SK-N-SH (cell line): ENCODE results near the gene SNX24. TPM values are rescaled to one million over a fixed set of nuclear protein-coding genes. Genes with fewer than 3 reads are reported as not detected.

Source experiments
- CTCF ChIA-PET: fragments of 300-600, 350-600 bp; formaldehyde crosslinking; extraction: SDS; loops from one replicate; lab custom pipeline; 2021; lab: Yijun Ruan, JAX
- POLR2A ChIA-PET: fragments of 350-600 bp; sonication (Branson Sonifier 250); formaldehyde crosslinking; extraction: SDS; loops from one replicate; lab custom pipeline; 2020; ENCODE audit warnings: antibody characterized with exemption, inconsistent platforms; lab: Yijun Ruan, JAX
- DNase-seq: peaks from one replicate; pipeline ENCODE4 v3.0.0; 2012
- H2AFZ ChIP-seq: fragments of 200-600 bp; sonication (generic); 2 replicates; pipeline ENCODE4 v1.8.1; 2016; ENCODE audit warnings: antibody characterized with exemption, mild to moderate bottlenecking, low read depth
- H3F3A ChIP-seq: fragments of 200-600 bp; sonication (generic); replicated peaks from 2 replicates; pipeline ENCODE3; 2016; ENCODE audit warnings: antibody characterized with exemption, mild to moderate bottlenecking; ENCODE audit not compliant: insufficient read depth
- H3K27ac ChIP-seq, 2 experiments: fragments of 200-500 bp in 1 of 2; fragments of 200-600 bp in 1 of 2; sonication (Bioruptor generic) in 1 of 2; sonication (generic), shearing (Covaris generic) in 1 of 2; 2 replicates each; pipeline versions ENCODE4 v1.5.1 to v1.6.1; 2014 to 2016; ENCODE audit warnings: low read depth in 2 of 2, inconsistent platforms in 1 of 2, low read length in 1 of 2, mild to moderate bottlenecking in 1 of 2, mixed read lengths in 1 of 2
- H3K27me3 ChIP-seq: fragments of 200-600 bp; sonication (generic), shearing (Covaris generic); 2 replicates; pipeline ENCODE4 v1.6.1; 2016; ENCODE audit warnings: mixed run types; ENCODE audit not compliant: insufficient read depth
- H3K36me3 ChIP-seq, 2 experiments: fragments of 200-500 bp in 1 of 2; fragments of 200-600 bp in 1 of 2; sonication (Bioruptor generic) in 1 of 2; sonication (generic) in 1 of 2; replicated peaks in 1 of 2; 2 replicates each; pipeline versions ENCODE3 to v1.5.1; 2014 to 2016; ENCODE audit warnings: low read length in 1 of 2, mild to moderate bottlenecking in 1 of 2; ENCODE audit not compliant: insufficient read depth in 2 of 2, control insufficient read depth in 1 of 2
- H3K4me1 ChIP-seq, 2 experiments: fragments of 200-500 bp in 1 of 2; fragments of 200-600 bp in 1 of 2; sonication (Bioruptor generic) in 1 of 2; sonication (generic), shearing (Covaris generic) in 1 of 2; 2 replicates each; pipeline versions ENCODE4 v1.5.1 to v1.6.1; 2014 to 2016; ENCODE audit warnings: low read depth in 1 of 2, low read length in 1 of 2, mixed run types in 1 of 2; ENCODE audit not compliant: insufficient read depth in 2 of 2, control insufficient read depth in 1 of 2
- H3K4me2 ChIP-seq: fragments of 200-600 bp; sonication (generic), shearing (Covaris generic); 2 replicates; pipeline ENCODE4 v1.6.1; 2017; ENCODE audit warnings: mixed run types
- H3K4me3 ChIP-seq, 2 experiments: fragments of 200-500 bp in 1 of 2; fragments of 200-600 bp in 1 of 2; sonication (Bioruptor generic) in 1 of 2; sonication (generic), shearing (Covaris generic) in 1 of 2; 2 replicates each; pipeline versions ENCODE4 v1.5.1 to v1.8.1; 2014 to 2016; ENCODE audit warnings: low read depth in 2 of 2, inconsistent platforms in 1 of 2, low read length in 1 of 2, mild to moderate bottlenecking in 1 of 2, mixed read lengths in 1 of 2, moderate library complexity in 1 of 2
- H3K79me2 ChIP-seq: fragments of 200-600 bp; sonication (generic); 2 replicates; pipeline ENCODE4 v1.8.1; 2017; ENCODE audit warnings: mild to moderate bottlenecking; ENCODE audit not compliant: insufficient read depth
- H3K9ac ChIP-seq: fragments of 200-600 bp; sonication (generic); 2 replicates; pipeline ENCODE4 v1.6.1; 2017; ENCODE audit warnings: mixed run types
- H3K9me2 ChIP-seq: fragments of 200-600 bp; sonication (generic); 2 replicates; pipeline ENCODE4 v1.6.1; 2017; ENCODE audit warnings: mixed run types
- H3K9me3 ChIP-seq: fragments of 200-600 bp; sonication (generic); 2 replicates; pipeline ENCODE4 v1.6.1; 2017; ENCODE audit warnings: mixed run types, mild to moderate bottlenecking, moderate library complexity
- H4K20me1 ChIP-seq: fragments of 200-600 bp; sonication (generic); 2 replicates; pipeline ENCODE4 v1.6.1; 2017; ENCODE audit warnings: mild to moderate bottlenecking, mixed run types; ENCODE audit not compliant: insufficient read depth
- CHD2 ChIP-seq: fragments of 150-350 bp; IDR thresholded peaks from 2 replicates; pipeline ENCODE4 v1.6.1; 2018; ENCODE audit warnings: low read length; ENCODE audit not compliant: partially characterized antibody
- EP300 ChIP-seq, 2 experiments: IDR thresholded peaks; 2 replicates each; pipeline versions ENCODE4 v1.4.0 to v1.6.1; 2012; ENCODE audit warnings: borderline replicate concordance in 1 of 2, low read depth in 1 of 2, low read length in 1 of 2
- FOSL2 ChIP-seq: IDR thresholded peaks from 2 replicates; pipeline ENCODE4 v1.4.0; 2012; ENCODE audit warnings: low read depth, mild to moderate bottlenecking, moderate library complexity, borderline replicate concordance
- FOXJ3 ChIP-seq: sonication (generic); formaldehyde crosslinking; IDR thresholded peaks from 2 replicates; pipeline ENCODE4 v1.5.1; 2020; ENCODE audit warnings: mild to moderate bottlenecking, missing genetic modification reagents
- FOXM1 ChIP-seq: IDR thresholded peaks from 2 replicates; pipeline ENCODE4 v1.4.0; 2012; ENCODE audit warnings: low read depth, mild to moderate bottlenecking
- GABPA ChIP-seq: IDR thresholded peaks from 2 replicates; pipeline ENCODE4 v1.4.0; 2012; ENCODE audit warnings: low read depth, mild to moderate bottlenecking
- GATA2 ChIP-seq: sonication (generic); formaldehyde crosslinking; IDR thresholded peaks from 2 replicates; pipeline ENCODE4 v1.5.0; 2020; ENCODE audit warnings: mild to moderate bottlenecking, missing genetic modification reagents
- JUND ChIP-seq: IDR thresholded peaks from 2 replicates; pipeline ENCODE4 v1.4.0; 2012
- MEF2A ChIP-seq: IDR thresholded peaks from 2 replicates; pipeline ENCODE4 v1.4.0; 2012; ENCODE audit warnings: low read depth, borderline replicate concordance
- MXI1 ChIP-seq: IDR thresholded peaks from 2 replicates; pipeline ENCODE4 v1.6.1; 2012; ENCODE audit warnings: mild to moderate bottlenecking, low read depth, low read length, improper control_type of control experiment
- NFIC ChIP-seq: IDR thresholded peaks from 2 replicates; pipeline ENCODE4 v1.4.0; 2012; ENCODE audit warnings: borderline replicate concordance
- RAD21 ChIP-seq: IDR thresholded peaks from 2 replicates; pipeline ENCODE4 v1.6.1; 2012; ENCODE audit warnings: mild to moderate bottlenecking, low read length
- SIN3A ChIP-seq: IDR thresholded peaks from 2 replicates; pipeline ENCODE4 v1.6.1; 2012; ENCODE audit warnings: low read depth, mild to moderate bottlenecking, low read length, moderate library complexity, borderline replicate concordance
- SMC3 ChIP-seq: IDR thresholded peaks from 2 replicates; pipeline ENCODE4 v1.6.1; 2012; ENCODE audit warnings: low read depth, low read length, improper control_type of control experiment
- YY1 ChIP-seq: IDR thresholded peaks from 2 replicates; pipeline ENCODE4 v1.4.0; 2012; ENCODE audit warnings: low read depth, mild to moderate bottlenecking
- WGBS: methylation state at CpG from one replicate; pipeline ENCODE4 v1.1.6; 2017; ENCODE audit warnings: low lambda C conversion rate; 5-methylcytosine and 5-hydroxymethylcytosine counted together
- polyA plus RNA-seq, 3 experiments: library from polyadenylated mRNA; depleted of rRNA; stranded (reverse); fragments of >200 nt; gene quantifications; 2 replicates each; pipeline ENCODE4 v1.2.3, GENCODE V29; 2012
- TF ChIP-seq, protein P1 (sequence below): IDR thresholded peaks from 2 replicates; pipeline ENCODE4 v1.4.0; 2012; ENCODE audit warnings: low read depth
- TF ChIP-seq, protein P2 (sequence below): IDR thresholded peaks from 2 replicates; pipeline ENCODE4; 2012
- TF ChIP-seq, protein P3 (sequence below): fragments of 150-350 bp; IDR thresholded peaks from 2 replicates; pipeline ENCODE4 v1.6.1; 2017; ENCODE audit warnings: antibody characterized with exemption, low read length, low read depth, borderline replicate concordance
- TF ChIP-seq, protein P4 (sequence below): IDR thresholded peaks from 2 replicates; pipeline ENCODE4 v1.4.0; 2012; ENCODE audit warnings: low read depth, borderline replicate concordance
- TF ChIP-seq, protein P5 (sequence below): fragments of 200-600 bp; sonication (generic); IDR thresholded peaks from 2 replicates; pipeline ENCODE4 v1.6.1; 2017; ENCODE audit warnings: antibody characterized with exemption, mild to moderate bottlenecking, moderate library complexity

Gene SNX24
- polyA plus RNA-seq, 1 of the 3 experiments (the other 2 are of a cell fraction) = 8.2 TPM

DNA sequence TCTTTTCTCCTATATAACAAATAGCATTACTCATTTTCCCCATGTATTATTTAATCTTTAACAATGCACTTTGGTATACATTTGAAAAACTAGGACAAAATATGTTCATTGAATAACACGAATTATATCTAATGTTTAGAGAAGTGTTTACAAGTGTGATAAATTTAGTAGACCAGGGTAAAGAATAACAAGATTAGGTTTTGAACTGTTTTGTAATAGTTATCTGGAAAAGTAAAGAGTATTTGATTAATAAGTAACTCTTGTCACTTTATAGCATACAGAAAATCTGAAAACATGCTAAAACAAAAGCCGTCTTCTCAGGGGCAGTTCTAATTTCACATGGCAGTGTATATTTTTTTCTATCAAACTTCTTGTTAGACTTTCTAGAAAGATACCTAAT, 132.7 kb downstream of the SNX24 start:
- no peak overlapping the region for H3K4me2 ChIP-seq
- no peak overlapping the region for H3K4me3 ChIP-seq
- CTCF ChIA-PET = interaction anchor here (0.6 kb wide), 1 partner anchor 11 kb away, joined by 3 read pairs; no protein-coding TSS in a partner anchor

DNA sequence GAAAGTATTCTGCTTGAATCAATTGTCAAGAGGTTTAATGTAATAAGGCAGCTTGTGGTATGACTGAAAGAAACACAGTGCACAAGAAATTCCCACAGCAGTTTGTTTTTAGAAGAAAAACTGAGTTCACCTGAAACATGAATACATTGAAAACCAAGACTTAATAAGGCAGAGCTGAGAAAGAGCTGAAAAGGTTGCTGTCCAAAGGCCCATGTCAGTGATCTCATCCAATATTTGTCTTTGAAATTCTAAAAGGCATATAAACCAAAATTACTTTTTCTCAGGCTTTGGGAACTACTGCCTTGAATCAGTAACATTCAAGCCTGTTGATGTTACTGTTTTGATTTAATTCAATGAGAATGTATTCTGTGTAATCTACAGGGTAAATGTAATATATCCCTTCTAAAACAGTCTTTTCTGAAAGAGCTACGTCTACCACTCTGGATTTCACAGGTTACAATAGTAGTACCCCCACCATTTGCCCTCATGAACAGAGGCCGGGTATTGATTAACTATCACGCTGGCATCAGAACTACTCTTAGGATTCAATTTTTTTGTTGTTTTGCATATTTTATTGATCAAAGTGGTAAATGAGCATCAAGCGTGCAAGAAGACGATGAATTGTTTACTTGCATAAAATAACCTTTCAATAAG, 133.4 kb downstream of the SNX24 start:
- DNase-seq = no peak
- no peaks in the 10 kb centered on the region for H3F3A ChIP-seq
- H3K27me3 ChIP-seq = no peaks in the 10 kb centered on the region
- H2AFZ ChIP-seq = no peak overlapping the region
- no peaks in the 10 kb centered on the region for H3K4me1 ChIP-seq
- H3K36me3 ChIP-seq = no peaks in the 10 kb centered on the region
- no peaks in the 10 kb centered on the region for H3K9me3 ChIP-seq
- H3K27ac ChIP-seq = no peak overlapping the region
- no peaks in the 10 kb centered on the region for H3K79me2 ChIP-seq
- whole genome bisulfite sequencing = 87% methylated on average over 5 of the region's 5 CpGs
- ChIA-PET CTCF (interaction anchor here (0.6 kb wide), 1 partner anchor 11 kb away, joined by 3 read pairs; no protein-coding TSS in a partner anchor), POLR2A (no interaction called here)
- no peak overlapping the region for H3K9ac ChIP-seq
- H4K20me1 ChIP-seq = no peaks in the 10 kb centered on the region
- no peaks in the 10 kb centered on the region for H3K9me2 ChIP-seq
- no peak overlapping the region for H3K4me3 ChIP-seq
- no peak overlapping the region for H3K4me2 ChIP-seq
- TF ChIP-seq, protein P1, sequence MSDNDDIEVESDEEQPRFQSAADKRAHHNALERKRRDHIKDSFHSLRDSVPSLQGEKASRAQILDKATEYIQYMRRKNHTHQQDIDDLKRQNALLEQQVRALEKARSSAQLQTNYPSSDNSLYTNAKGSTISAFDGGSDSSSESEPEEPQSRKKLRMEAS = no peak
- no peak for TF ChIP-seq RAD21
- TF ChIP-seq CHD2 = no peak
- TF ChIP-seq MEF2A = no peak
- TF ChIP-seq GABPA = no peak
- no peak for TF ChIP-seq SIN3A
- no peak for TF ChIP-seq JUND
- TF ChIP-seq MXI1 = no peak
- TF ChIP-seq FOSL2 = no peak
- no peak for TF ChIP-seq NFIC
- TF ChIP-seq GATA2 (CRISPR knock-in tag) = no peak
- no peak for TF ChIP-seq FOXJ3 (CRISPR knock-in tag)
- no peak for TF ChIP-seq FOXM1
- no peak for TF ChIP-seq YY1
- TF ChIP-seq, protein P2, sequence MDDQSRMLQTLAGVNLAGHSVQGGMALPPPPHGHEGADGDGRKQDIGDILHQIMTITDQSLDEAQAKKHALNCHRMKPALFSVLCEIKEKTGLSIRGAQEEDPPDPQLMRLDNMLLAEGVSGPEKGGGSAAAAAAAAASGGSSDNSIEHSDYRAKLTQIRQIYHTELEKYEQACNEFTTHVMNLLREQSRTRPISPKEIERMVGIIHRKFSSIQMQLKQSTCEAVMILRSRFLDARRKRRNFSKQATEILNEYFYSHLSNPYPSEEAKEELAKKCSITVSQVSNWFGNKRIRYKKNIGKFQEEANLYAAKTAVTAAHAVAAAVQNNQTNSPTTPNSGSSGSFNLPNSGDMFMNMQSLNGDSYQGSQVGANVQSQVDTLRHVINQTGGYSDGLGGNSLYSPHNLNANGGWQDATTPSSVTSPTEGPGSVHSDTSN = no peak
- TF ChIP-seq, protein P3, sequence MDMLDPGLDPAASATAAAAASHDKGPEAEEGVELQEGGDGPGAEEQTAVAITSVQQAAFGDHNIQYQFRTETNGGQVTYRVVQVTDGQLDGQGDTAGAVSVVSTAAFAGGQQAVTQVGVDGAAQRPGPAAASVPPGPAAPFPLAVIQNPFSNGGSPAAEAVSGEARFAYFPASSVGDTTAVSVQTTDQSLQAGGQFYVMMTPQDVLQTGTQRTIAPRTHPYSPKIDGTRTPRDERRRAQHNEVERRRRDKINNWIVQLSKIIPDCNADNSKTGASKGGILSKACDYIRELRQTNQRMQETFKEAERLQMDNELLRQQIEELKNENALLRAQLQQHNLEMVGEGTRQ = no peak
- TF ChIP-seq, protein P4, sequence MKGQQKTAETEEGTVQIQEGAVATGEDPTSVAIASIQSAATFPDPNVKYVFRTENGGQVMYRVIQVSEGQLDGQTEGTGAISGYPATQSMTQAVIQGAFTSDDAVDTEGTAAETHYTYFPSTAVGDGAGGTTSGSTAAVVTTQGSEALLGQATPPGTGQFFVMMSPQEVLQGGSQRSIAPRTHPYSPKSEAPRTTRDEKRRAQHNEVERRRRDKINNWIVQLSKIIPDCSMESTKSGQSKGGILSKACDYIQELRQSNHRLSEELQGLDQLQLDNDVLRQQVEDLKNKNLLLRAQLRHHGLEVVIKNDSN = no peak
- TF ChIP-seq EP300 (IDR thresholded peaks at IDR 0.05; ENCODE audit: borderline replicate concordance in 1 of 2, low read depth in 1 of 2, low read length in 1 of 2) = no peak

More for the DNA sequence above, 132.7 kb downstream of the SNX24 start:
- no peaks in the 10 kb centered on the region for H3K9me2 ChIP-seq
- H3K9ac ChIP-seq = no peak overlapping the region
- H3K36me3 ChIP-seq = no peaks in the 10 kb centered on the region
- 91% methylated on average over 2 of the region's 2 CpGs for WGBS
- no peaks in the 10 kb centered on the region for H3K9me3 ChIP-seq
- POLR2A ChIA-PET = no interaction called here
- DNase-seq = no peak
- H3K4me1 ChIP-seq = no peaks in the 10 kb centered on the region
- no peaks in the 10 kb centered on the region for H4K20me1 ChIP-seq
- no peak overlapping the region for H3K27ac ChIP-seq
- no peaks in the 10 kb centered on the region for H3K79me2 ChIP-seq
- TF ChIP-seq FOSL2 (no peak), FOXM1 (no peak), SMC3 (no peak), SIN3A (no peak)
- TF ChIP-seq, protein P4 = no peak
- TF ChIP-seq, protein P5, sequence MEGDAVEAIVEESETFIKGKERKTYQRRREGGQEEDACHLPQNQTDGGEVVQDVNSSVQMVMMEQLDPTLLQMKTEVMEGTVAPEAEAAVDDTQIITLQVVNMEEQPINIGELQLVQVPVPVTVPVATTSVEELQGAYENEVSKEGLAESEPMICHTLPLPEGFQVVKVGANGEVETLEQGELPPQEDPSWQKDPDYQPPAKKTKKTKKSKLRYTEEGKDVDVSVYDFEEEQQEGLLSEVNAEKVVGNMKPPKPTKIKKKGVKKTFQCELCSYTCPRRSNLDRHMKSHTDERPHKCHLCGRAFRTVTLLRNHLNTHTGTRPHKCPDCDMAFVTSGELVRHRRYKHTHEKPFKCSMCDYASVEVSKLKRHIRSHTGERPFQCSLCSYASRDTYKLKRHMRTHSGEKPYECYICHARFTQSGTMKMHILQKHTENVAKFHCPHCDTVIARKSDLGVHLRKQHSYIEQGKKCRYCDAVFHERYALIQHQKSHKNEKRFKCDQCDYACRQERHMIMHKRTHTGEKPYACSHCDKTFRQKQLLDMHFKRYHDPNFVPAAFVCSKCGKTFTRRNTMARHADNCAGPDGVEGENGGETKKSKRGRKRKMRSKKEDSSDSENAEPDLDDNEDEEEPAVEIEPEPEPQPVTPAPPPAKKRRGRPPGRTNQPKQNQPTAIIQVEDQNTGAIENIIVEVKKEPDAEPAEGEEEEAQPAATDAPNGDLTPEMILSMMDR = no peak
- no peaks in the 10 kb centered on the region for H3K27me3 ChIP-seq
- no peaks in the 10 kb centered on the region for H3F3A ChIP-seq
- H2AFZ ChIP-seq = no peak overlapping the region
